Hematopoietic multipotent progenitor cell treated with erythropoietin and hydrocortisone succinate and interleukin-3 and kit ligand, for 6 days (in vitro differentiated cells): ENCODE measurements around the gene LEMD1.

ENCODE experiments used
- DNase-seq: peaks from one replicate; pipeline ENCODE4 v3.0.0-alpha.2; 2015

Gene LEMD1

GRCh38 chr1:205351984-205352713 is 69.7 kb downstream of the LEMD1 start:
- no peak for DNase-seq

DNA sequence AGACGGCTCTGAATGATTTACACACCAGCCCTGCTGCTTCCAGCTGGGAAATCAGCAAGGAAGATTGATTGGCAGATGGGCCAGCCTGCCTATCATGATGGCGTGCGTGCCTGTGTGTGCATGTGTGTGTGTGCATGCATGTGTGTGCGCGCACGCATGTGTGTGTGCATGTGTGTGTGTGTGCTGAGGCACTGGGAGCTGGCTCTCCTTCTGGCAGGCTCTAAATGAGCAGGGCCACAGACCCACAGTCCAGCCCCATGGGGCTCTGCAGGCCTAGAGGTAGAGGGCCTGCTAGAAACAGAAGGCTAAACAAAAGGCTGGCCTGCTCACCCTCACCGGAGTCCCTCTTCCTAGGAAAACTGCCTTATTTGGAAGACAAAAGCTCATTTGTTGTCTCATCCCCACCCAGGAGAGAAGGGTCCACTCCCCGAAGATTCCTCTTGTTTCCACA is 71.1 kb downstream of the LEMD1 start:
- DNase-seq: no peak

DNA sequence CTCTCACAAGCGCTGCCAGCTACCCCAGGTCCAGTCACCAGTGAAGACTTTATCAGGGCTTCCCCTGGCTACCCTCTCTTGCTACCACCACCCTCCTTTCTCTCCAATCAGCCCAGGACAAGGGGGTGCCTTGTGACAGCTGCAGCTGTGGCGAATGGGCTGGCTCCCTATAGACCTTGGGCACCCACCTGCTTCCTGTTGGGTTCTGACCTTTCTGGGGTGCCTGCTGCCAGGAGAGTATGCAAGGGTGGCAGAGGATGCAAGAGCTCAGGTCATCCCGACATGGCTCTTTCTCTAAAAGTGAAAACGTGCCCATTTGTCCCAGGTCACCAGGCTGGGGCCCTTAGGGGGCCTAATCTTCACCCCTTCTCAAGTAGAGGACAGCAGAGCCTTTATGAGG is 71.7 kb downstream of the LEMD1 start:
- no peak for DNase-seq

DNA sequence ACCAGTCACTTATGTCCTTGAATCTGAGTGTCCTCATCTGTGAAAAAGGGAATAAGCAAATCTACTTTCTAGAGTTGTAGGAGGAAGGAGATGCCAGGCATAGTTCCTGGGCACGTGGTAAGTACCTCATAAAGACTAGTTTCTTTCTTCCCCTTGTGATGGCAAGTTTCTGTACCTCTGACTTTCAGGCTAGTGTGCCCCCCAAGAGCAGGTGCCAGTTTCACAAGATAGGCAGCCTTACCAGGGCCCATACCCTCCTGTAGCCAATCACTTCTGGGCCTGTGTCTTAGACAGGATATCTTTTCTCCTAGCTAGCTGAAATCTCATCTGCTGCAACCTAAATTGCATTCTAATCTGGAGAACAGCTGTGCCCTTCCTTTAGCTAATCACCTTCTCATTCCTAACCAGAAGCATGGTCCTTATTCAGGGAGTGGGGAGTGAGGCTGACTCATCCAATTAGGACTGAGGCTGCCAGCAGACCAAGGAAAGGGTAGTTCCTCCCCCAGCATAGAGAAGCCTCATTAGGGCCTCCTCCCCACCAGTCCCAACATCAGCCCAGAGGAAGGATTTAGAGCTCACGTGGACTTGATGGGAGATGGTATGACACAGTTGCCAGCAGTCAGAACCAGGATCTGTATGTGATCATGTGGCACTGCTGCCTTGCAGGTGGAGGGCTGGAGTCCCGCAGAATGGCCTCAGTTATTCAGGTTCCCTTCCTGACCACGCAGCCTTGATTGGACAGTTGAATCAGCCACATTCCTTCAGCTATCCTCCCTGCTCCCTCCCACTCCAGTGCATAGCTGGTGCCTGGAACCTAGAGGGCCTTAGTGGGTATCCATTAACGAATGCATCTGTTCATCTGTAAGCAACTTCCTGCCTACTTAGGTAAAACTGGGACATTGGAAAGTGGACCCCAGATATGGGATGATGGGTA is 73.0 kb downstream of the LEMD1 start:
- DNase-seq: no peak

DNA sequence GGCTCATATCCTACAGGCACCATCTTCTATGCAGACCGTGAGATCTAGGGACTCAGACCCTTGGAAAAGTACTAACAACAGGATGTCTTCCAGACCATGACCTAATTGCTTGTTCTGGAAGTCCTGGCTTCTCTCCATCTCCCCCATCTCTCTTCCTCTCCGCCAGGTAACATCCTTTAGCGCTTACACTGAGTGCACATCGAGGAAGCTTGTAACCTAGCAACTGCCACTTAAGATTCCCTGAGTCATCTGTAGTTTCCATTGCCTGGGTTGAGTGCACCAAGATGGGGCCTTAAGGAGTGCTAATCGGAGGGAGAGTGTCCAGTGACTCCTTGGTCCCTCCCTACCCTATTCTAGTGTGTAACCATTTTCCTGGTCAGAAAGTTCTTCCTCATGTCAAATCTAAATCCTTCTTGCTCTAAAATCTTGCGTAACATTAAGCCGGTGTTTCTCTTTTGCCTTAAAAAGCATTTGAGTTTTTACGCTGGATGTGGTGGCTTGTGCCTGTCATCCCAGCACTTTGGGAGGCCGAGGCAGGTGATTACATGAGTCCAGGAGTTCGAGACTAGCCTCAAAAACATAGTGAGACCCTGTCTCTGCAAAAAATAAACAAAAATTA is 74.8 kb downstream of the LEMD1 start:
- no peak for DNase-seq

GRCh38 chr1:205345761-205346160 is 76.1 kb downstream of the LEMD1 start:
- DNase-seq: no peak

DNA sequence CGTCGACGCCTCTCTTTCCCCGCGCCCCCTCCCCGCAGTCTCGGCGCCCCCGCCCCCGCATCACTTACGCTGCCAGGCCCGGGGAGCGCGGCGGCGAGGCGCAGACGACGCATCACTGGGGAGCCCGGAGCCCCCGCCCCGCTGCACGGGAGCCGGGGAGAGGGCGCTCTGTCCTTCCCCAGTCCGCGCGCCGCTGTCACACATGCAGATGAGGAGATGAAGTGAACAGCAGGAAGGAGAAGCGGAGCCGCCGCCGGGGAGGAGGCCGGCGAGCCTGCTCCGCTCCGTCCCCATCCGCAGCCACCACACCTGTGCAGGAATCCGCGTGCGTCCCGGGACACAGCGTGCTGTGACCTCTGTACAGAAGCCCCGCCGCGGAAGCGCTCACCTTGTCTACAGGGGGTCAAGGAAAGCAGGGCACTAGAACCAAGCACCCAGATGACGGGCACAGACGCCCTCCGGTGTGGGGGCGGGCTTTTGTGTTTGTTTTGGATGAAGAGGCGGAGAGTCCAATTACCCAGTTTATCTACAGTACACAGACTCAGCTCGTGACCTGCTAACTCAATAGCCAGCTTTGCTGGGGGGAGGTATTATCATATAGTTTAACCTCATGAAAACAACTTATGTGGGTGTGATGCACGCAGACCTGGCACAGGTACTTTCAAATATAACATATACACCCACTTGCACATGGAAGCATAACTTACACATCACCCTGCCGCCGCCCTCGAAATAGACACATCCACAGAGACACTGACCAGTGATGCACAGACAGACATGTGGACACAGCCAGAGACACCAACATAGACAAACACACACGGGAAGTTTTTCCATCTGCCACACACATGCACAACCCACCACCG is 77.6 kb downstream of the LEMD1 start:
- DNase-seq: peak; percentile 92

DNA sequence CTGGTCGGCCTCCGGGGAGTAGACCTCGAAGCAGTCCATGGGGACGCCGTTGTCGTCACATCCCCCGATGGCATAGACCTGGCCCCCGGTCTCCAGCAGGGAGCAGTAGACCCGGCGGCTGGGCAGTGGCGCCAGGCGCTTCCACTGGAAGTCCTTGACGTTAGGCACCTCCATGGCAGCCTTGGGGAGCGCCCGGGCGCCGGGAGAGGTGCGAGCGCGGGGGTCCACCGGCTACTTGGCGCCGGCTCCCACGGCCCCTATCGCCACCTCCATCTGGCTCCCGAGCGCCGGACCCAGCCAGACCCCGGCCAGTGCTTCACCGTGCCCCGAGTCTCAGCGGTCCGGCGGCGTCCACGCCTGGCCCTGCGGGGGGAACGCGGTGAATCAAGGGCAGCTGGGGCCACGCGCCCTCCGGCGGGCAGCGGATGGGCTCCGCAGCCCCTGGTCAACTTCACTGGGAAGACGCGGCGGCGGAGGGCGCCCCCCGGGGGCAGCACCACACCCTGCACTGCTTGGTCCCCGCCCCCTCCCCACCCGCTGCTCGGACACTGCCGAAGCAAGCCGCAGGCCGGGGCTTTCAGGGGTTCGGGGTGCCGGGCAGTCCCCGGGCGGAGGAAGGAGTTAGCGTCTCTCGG is 78.3 kb downstream of the LEMD1 start:
- DNase-seq: peak; percentile 63

- DNase-seq: no peak
Observed at GRCh38 chr1:205342986-205343385, 78.9 kb downstream of the LEMD1 start.

- DNase-seq: no peak
Observed at GRCh38 chr1:205340676-205341075, 81.2 kb downstream of the LEMD1 start.

GRCh38 chr1:205339717-205340116 is 82.1 kb downstream of the LEMD1 start:
- no peak for DNase-seq

DNA sequence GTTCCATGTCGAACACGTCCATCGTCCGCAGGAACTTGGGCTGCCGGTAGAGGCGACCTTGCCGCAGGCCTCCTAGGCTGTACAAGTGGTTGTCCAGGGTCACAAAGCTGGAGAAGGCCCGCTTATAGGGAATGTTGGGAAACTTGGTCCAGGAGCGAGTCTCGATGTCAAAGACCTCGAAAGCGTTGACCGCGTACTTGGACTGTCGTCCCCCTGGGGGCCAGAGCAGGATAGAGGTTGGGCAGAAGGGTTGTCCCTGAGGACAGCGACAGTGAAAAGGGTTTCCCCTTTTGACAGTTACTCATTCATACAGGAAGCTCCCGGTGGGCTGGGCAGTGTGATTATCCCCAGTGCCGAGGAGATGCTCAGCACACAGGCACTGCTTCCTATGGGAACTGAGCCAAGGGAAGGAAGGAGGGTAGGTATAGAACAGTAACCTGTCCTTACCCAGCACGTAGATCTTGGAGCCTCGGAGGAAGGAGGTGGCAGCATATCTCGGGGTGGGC is 82.6 kb downstream of the LEMD1 start:
- DNase-seq: no peak

DNA sequence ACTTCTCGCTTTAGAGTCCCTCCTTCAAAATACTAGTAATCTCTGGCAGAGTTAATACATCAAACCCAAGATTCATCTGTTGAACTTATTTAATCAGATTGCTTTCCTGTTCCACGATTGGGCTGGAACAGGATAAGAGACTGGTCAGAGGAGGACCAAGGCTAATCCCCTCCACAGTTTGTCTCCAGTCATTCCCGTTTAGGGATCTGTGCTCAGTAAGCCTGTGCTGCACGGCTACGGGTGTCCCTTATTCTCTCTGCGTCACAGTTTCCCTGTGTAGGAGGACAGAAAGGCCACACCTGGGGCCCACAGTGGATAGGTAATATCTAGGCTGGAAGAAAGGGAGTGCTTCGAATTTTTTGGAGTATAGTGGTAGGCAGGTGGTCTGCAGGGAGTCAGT is 83.8 kb downstream of the LEMD1 start:
- DNase-seq: no peak

DNA sequence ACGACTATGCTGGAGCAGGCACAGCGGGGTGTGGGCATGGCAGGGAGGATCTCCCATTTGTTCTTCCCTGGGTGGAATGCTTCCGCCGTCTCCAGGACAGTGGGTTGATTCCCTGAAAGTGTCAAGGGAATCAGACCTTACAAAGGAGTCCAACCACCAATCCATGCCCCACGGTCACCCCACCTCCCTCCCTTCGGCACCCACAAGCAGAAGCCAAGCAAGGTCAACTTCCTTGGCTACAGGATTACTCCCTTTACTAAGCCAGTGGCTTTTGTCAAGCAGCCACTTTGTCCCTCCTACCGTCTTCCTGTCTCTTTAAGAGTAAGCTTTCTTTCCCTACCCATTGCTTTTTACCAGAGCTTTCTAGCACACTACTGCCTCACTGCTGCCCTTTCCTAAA is 84.4 kb downstream of the LEMD1 start:
- no peak for DNase-seq

DNA sequence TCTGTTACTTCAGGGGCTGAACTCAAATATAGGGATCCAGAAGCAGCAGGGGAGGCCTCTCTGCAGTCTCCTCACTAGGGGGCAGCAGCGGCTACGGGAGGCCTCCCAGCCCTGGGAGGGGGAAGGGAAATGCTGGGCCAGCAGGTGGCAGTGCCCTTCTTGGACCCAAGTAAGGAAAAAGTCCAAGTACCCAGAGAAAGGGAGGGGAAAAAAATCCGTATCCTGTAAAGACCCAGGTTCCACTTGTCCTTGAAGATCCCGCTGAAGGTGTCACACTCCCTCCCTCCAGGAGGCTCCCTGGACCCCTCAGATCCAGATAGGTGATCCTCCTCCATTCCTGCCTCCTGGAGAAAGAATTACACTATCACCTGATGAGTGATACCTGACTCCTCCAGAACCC is 86.2 kb downstream of the LEMD1 start:
- DNase-seq: peak; percentile 92

DNA sequence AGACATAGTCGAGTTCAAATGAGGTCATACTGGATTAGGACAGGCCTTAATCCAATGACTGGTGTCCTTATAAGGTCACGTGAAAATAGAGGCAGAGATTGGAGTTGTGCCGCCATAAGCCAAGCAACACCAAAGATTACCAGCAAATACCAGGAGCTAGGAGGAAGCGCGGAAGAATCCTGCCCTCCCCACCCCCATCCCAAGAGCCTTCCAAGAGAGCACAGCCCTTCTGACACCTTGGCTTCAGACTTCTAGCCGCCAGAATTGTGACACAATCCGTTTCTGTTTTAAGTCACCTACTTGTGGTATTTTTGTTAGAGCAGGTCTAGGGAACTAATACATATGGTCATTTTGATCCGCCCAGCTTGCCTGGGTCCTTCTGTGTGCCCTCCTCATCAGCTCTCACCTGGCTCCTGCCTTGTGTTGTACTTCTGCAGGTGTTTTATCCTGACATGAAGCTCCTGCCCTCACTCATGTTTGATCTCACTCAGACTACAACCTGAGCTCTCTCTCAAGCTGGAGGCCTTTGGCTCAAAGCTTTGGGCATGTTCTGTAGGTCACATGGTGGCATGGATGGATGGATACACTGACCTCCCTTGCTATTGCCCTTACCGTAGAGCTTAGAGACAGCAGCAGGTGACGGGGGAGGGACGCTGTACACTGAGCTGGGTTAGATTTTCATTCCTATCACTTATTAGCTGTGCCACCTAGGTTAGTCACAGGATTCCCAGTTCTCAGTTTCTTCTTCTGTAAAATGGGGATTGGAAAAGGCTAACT is 89.7 kb downstream of the LEMD1 start:
- no peak for DNase-seq
